CD8-positive, alpha-beta memory T cell (primary cell): ENCODE results near the gene KIF16B. TPM values are rescaled to one million over a fixed set of nuclear protein-coding genes. Genes with fewer than 3 reads are reported as not detected.

Experiments
- CTCF ChIA-PET: fragments of 350-600 bp; sonication (Branson Sonifier 250); formaldehyde crosslinking; loops from one replicate; lab custom pipeline; 2021; ENCODE audit warnings: antibody characterized with exemption; lab: Charles Lee
- POLR2A ChIA-PET: fragments of 350-600 bp; sonication (Branson Sonifier 250); formaldehyde crosslinking; loops from one replicate; lab custom pipeline; 2021; ENCODE audit warnings: antibody characterized with exemption; lab: Charles Lee
- DNase-seq, 5 donors: peaks; one replicate each; pipeline versions ENCODE4 v3.0.0 to v3.0.0-alpha.2; 2020 to 2022; ENCODE audit warnings: mixed read lengths in 1 of 5
- H3K27ac ChIP-seq: one replicate; pipeline ENCODE4 v1.7.0; 2013; ENCODE audit warnings: low read depth, mild to moderate bottlenecking, low read length, moderate library complexity
- H3K27me3 ChIP-seq: 2 replicates; pipeline ENCODE4 v1.7.0; 2013; ENCODE audit warnings: low read length, mild to moderate bottlenecking; ENCODE audit not compliant: insufficient read depth, poor library complexity, severe bottlenecking
- H3K36me3 ChIP-seq: 2 replicates; pipeline ENCODE4 v1.7.0; 2013; ENCODE audit warnings: mild to moderate bottlenecking, low read length, moderate library complexity; ENCODE audit not compliant: insufficient read depth
- H3K4me1 ChIP-seq: 2 replicates; pipeline ENCODE4 v1.7.0; 2013; ENCODE audit warnings: mild to moderate bottlenecking, low read length, moderate library complexity; ENCODE audit not compliant: insufficient read depth
- H3K4me3 ChIP-seq: 2 replicates; pipeline ENCODE4 v1.7.0; 2013; ENCODE audit warnings: mild to moderate bottlenecking, low read length
- H3K9me3 ChIP-seq: 2 replicates; pipeline ENCODE4 v1.7.0; 2013; ENCODE audit warnings: mild to moderate bottlenecking, low read length
- H3K27ac Mint-ChIP-seq, 8 donors: one replicate each; pipeline ENCODE4 v1.8.0; 2020 to 2021; ENCODE audit warnings: mixed read lengths in 8 of 8, mild to moderate bottlenecking in 6 of 8, inconsistent platforms in 3 of 8, moderate library complexity in 3 of 8
- H3K27me3 Mint-ChIP-seq, 2 donors: one replicate each; pipeline ENCODE4 v1.8.0; 2020 to 2021; ENCODE audit warnings: mixed read lengths in 2 of 2, mild to moderate bottlenecking in 1 of 2, moderate library complexity in 1 of 2
- H3K36me3 Mint-ChIP-seq, 3 donors: one replicate each; pipeline ENCODE4 v1.8.0; 2020 to 2021; ENCODE audit warnings: mixed read lengths in 3 of 3, inconsistent platforms in 1 of 3, mild to moderate bottlenecking in 1 of 3
- H3K4me1 Mint-ChIP-seq, 3 donors: one replicate each; pipeline ENCODE4 v1.8.0; 2020 to 2021; ENCODE audit warnings: mixed read lengths in 3 of 3, inconsistent platforms in 1 of 3, mild to moderate bottlenecking in 1 of 3
- H3K4me3 Mint-ChIP-seq, 7 donors: one replicate each; pipeline ENCODE4 v1.8.0; 2020 to 2021; ENCODE audit warnings: mixed read lengths in 7 of 7, mild to moderate bottlenecking in 6 of 7, moderate library complexity in 4 of 7, inconsistent platforms in 2 of 7
- H3K9me3 Mint-ChIP-seq, 5 donors: one replicate each; pipeline ENCODE4 v1.8.0; 2020 to 2022; ENCODE audit warnings: mixed read lengths in 5 of 5, mild to moderate bottlenecking in 3 of 5, moderate library complexity in 2 of 5, inconsistent platforms in 1 of 5
- polyA plus RNA-seq: library from polyadenylated mRNA; unstranded; fragments of 300-500 nt; fragmentation: Illumina TruSeq; gene quantifications from one replicate; pipeline ENCODE4 v1.2.3, GENCODE V29; 2021
- total RNA-seq, 2 experiments: library from RNA; stranded (reverse); gene quantifications; one replicate each; pipeline ENCODE4 v1.2.3, GENCODE V29; 2021

Gene KIF16B
- total and polyA plus RNA-seq, 3 experiments from 2014 or later, result 3.2 to 6.0 (median 3.4) TPM

DNA sequence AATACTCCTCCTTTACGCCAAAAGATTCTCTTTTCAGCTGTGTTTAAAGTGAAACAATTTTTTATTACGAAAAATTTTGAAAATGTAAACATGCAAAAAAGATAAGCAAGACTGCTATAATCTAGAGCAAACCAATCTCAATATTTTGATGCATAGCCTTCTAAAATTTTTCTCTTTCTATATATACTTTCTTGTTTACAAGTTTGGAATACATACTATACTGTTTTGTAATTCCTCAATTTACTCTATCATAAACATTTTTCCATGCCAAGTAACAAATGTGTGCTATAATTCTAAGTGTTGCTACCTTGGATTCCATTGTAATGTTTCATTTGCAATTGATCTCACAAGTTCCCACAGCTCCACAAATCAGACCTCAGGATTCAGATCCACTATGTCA lies 43.1 kb upstream of the KIF16B start:
- H3K4me3 Mint-ChIP-seq, result no peak overlapping the region
- H3K9me3 ChIP-seq, result no peaks in the 10 kb centered on the region
- DNase-seq, result no peak
- no peaks in the 10 kb centered on the region for H3K36me3 ChIP-seq
- no peaks in the 10 kb centered on the region for H3K4me1 Mint-ChIP-seq
- H3K27ac ChIP-seq, result no peak overlapping the region
- H3K27me3 ChIP-seq, result no peaks in the 10 kb centered on the region
- CTCF ChIA-PET, result no interaction called here
- POLR2A ChIA-PET, result no interaction called here
- H3K27me3 Mint-ChIP-seq, result peaks cover 3 to 6% of the 10 kb centered on the region in 2 donors
- no peaks in the 10 kb centered on the region for H3K4me1 ChIP-seq
- no peak overlapping the region for H3K4me3 ChIP-seq
- peaks cover 0 to 12% (median 6%) of the 10 kb centered on the region in 5 donors for H3K9me3 Mint-ChIP-seq
- H3K36me3 Mint-ChIP-seq, result no peaks in the 10 kb centered on the region
- H3K27ac Mint-ChIP-seq, result no peak overlapping the region

DNA sequence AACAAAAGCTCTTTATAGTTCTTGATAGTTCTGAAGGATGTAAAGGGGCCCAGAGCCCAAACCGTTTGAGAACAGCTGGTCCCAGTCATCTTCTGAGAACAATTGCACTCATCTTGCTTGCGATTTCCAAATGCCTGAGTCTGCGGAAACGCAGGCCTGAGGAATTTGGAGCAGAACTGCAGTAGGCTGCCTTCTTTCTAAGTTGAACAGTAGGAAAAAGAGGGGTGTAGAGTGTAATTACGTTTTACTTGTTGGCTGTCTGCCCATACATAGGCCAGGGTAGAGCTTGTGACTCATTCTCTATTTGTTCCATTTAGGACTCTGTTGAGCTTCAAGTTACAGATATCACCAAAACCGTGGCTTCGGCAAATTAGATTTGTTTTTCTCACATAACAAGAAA lies 42.0 kb upstream of the KIF16B start:
- peaks cover 3 to 10% of the 10 kb centered on the region in 2 donors for H3K27me3 Mint-ChIP-seq
- Histone ChIP-seq H3K4me3 (no peak overlapping the region), H3K4me1 (no peaks in the 10 kb centered on the region), H3K27ac (no peak overlapping the region), H3K27me3 (no peaks in the 10 kb centered on the region), H3K36me3 (no peaks in the 10 kb centered on the region), H3K9me3 (no peaks in the 10 kb centered on the region)
- POLR2A ChIA-PET, result no interaction called here
- H3K9me3 Mint-ChIP-seq, result peaks cover 0 to 12% (median 6%) of the 10 kb centered on the region in 5 donors
- no peak overlapping the region for H3K27ac Mint-ChIP-seq
- no peak for DNase-seq
- no peaks in the 10 kb centered on the region for H3K36me3 Mint-ChIP-seq
- no peak overlapping the region for H3K4me3 Mint-ChIP-seq
- CTCF ChIA-PET, result no interaction called here
- no peaks in the 10 kb centered on the region for H3K4me1 Mint-ChIP-seq

- H3K4me1 ChIP-seq, result no peaks in the 10 kb centered on the region
- DNase-seq, result no peak
- peaks cover 0 to 10% (median 6%) of the 10 kb centered on the region in 5 donors for H3K9me3 Mint-ChIP-seq
- no peaks in the 10 kb centered on the region for H3K36me3 Mint-ChIP-seq
- H3K27ac Mint-ChIP-seq, result no peak overlapping the region
- POLR2A ChIA-PET, result no interaction called here
- no peaks in the 10 kb centered on the region for H3K36me3 ChIP-seq
- H3K27me3 Mint-ChIP-seq, result peaks cover 3 to 10% of the 10 kb centered on the region in 2 donors
- no peaks in the 10 kb centered on the region for H3K27me3 ChIP-seq
- no peak overlapping the region for H3K4me3 Mint-ChIP-seq
- CTCF ChIA-PET, result no interaction called here
- H3K4me3 ChIP-seq, result no peak overlapping the region
- H3K4me1 Mint-ChIP-seq, result no peaks in the 10 kb centered on the region
- no peaks in the 10 kb centered on the region for H3K9me3 ChIP-seq
- no peak overlapping the region for H3K27ac ChIP-seq
Observed at GRCh38 chr20:16613954-16614353, 40.7 kb upstream of the KIF16B start.

DNA sequence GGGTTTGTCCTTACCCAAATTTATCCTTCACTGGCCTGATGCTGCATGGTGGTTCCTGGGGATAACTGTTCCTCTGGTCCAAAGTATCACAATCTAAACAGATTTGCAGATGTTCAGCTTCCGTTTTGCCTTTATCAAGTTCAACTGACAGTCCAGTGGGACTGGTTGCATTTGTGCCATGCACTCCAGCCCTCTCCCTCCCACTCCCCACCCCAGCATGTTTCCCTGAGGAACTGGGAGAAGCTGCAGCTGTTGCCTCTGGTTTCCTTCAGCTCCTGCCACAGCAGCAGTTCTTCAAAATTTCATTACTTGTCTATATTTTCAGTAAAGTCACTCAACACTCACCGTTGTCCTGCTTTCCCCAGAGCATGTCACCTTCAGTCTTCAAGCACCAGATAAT lies 39.5 kb upstream of the KIF16B start:
- Histone ChIP-seq H3K27me3 (no peaks in the 10 kb centered on the region), H3K4me1 (no peaks in the 10 kb centered on the region), H3K27ac (no peak overlapping the region), H3K9me3 (no peaks in the 10 kb centered on the region), H3K4me3 (no peak overlapping the region), H3K36me3 (no peaks in the 10 kb centered on the region)
- POLR2A ChIA-PET, result no interaction called here
- DNase-seq, result no peak
- H3K4me3 Mint-ChIP-seq, result no peak overlapping the region
- H3K9me3 Mint-ChIP-seq, result peaks cover 0 to 8% (median 6%) of the 10 kb centered on the region in 5 donors
- H3K27ac Mint-ChIP-seq, result no peak overlapping the region
- no peaks in the 10 kb centered on the region for H3K4me1 Mint-ChIP-seq
- CTCF ChIA-PET, result no interaction called here
- H3K36me3 Mint-ChIP-seq, result no peaks in the 10 kb centered on the region
- H3K27me3 Mint-ChIP-seq, result peaks cover 3 to 10% of the 10 kb centered on the region in 2 donors

- H3K36me3 Mint-ChIP-seq, result no peaks in the 10 kb centered on the region
- H3K4me3 Mint-ChIP-seq, result no peak overlapping the region
Observed at GRCh38 chr20:16611817-16612216, 38.6 kb upstream of the KIF16B start.

DNA sequence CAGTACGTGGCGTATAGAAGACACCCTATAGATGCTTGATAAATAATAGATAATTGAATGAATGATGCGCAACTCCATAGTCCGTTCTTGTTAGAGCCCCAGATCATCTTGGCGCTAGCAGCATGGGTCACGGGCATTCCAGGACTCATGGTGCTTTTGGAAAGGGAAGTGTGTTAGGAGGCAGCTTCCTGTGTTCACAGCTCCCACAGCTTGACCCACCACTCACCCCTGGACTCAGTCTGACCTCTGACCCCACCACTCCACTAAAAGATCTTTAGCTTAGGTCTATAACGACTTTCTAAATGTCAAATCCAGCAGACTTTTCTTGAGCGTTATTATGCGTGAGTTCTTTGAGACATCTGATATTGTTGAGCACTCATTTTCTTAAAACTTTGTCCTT lies 35.8 kb upstream of the KIF16B start:
- Mint-ChIP-seq H3K9me3 (no peaks in the 10 kb centered on the region), H3K36me3 (no peaks in the 10 kb centered on the region), H3K27me3 (peaks cover 0 to 4% of the 10 kb centered on the region in 2 donors), H3K4me1 (no peaks in the 10 kb centered on the region), H3K4me3 (no peak overlapping the region), H3K27ac (no peak overlapping the region)
- DNase-seq, result no peak
- Histone ChIP-seq H3K9me3 (no peaks in the 10 kb centered on the region), H3K4me3 (no peak overlapping the region), H3K36me3 (no peaks in the 10 kb centered on the region), H3K27ac (no peak overlapping the region), H3K27me3 (no peaks in the 10 kb centered on the region), H3K4me1 (no peaks in the 10 kb centered on the region)
- ChIA-PET CTCF (no interaction called here), POLR2A (no interaction called here)

More at GRCh38 chr20:16611817-16612216, 38.6 kb upstream of the KIF16B start:
- Mint-ChIP-seq H3K9me3 (peaks cover 0 to 5% (median 3%) of the 10 kb centered on the region in 5 donors), H3K27ac (no peak overlapping the region), H3K4me1 (no peaks in the 10 kb centered on the region), H3K27me3 (peaks cover 3 to 8% of the 10 kb centered on the region in 2 donors)
- H3K36me3 ChIP-seq, result no peaks in the 10 kb centered on the region
- ChIA-PET CTCF (no interaction called here), POLR2A (no interaction called here)
- no peaks in the 10 kb centered on the region for H3K9me3 ChIP-seq
- H3K27ac ChIP-seq, result no peak overlapping the region
- H3K27me3 ChIP-seq, result no peaks in the 10 kb centered on the region
- H3K4me3 ChIP-seq, result no peak overlapping the region
- DNase-seq, result no peak
- H3K4me1 ChIP-seq, result no peaks in the 10 kb centered on the region

DNA sequence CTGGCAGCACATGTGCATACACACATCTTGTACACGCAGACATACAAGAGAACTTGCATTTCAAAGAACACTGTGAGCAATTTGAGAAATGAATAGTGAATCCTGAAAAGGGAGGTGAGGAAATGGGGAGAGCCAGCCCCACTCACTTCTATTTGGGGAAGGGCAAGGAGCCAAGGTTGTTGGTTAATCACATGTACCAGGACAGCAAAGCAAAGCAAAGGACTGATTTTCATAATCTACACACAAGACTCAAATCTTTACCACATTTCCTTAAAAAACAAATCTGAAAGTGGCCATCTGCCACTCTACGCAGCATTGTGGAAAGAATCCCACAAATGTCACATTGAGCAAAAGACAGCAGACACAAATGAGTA lies 35.0 kb upstream of the KIF16B start:
- CTCF ChIA-PET, result no interaction called here
- Histone ChIP-seq H3K4me3 (no peak overlapping the region), H3K9me3 (no peaks in the 10 kb centered on the region), H3K36me3 (no peaks in the 10 kb centered on the region), H3K27me3 (no peaks in the 10 kb centered on the region), H3K27ac (no peak overlapping the region), H3K4me1 (no peaks in the 10 kb centered on the region)
- DNase-seq, result no peak
- Mint-ChIP-seq H3K4me1 (no peaks in the 10 kb centered on the region), H3K4me3 (no peak overlapping the region), H3K36me3 (no peaks in the 10 kb centered on the region), H3K27ac (no peak overlapping the region), H3K9me3 (no peaks in the 10 kb centered on the region), H3K27me3 (peaks cover 0 to 4% of the 10 kb centered on the region in 2 donors)
- POLR2A ChIA-PET, result no interaction called here

GRCh38 chr20:16607364-16608276 lies 34.4 kb upstream of the KIF16B start:
- Mint-ChIP-seq H3K4me1 (no peaks in the 10 kb centered on the region), H3K9me3 (no peaks in the 10 kb centered on the region), H3K36me3 (no peaks in the 10 kb centered on the region), H3K27me3 (peaks cover 0 to 4% of the 10 kb centered on the region in 2 donors), H3K27ac (no peak overlapping the region), H3K4me3 (no peak overlapping the region)
- Histone ChIP-seq H3K9me3 (no peaks in the 10 kb centered on the region), H3K27me3 (no peaks in the 10 kb centered on the region), H3K36me3 (no peaks in the 10 kb centered on the region), H3K27ac (no peak overlapping the region), H3K4me3 (no peak overlapping the region), H3K4me1 (no peaks in the 10 kb centered on the region)
- DNase-seq, result no peak
- POLR2A ChIA-PET, result no interaction called here
- CTCF ChIA-PET, result no interaction called here
